Stimulated activated CD8-positive, alpha-beta memory T cell treated with anti-CD3 and anti-CD28 coated beads, Interleukin-7, amount 100 ng/mL, for 4 hours (primary cell): ENCODE results near the gene EEF1AKMT1.
"Not testable (repeated sequence)": the region's sequence is repeated elsewhere in the genome, so short reads cannot be mapped to it uniquely, and the experiment has no call there.

Experiments used
- DNase-seq, 2 donors: peaks; one replicate each; pipeline ENCODE4 v3.0.0-alpha.2; 2020; ENCODE audit warnings: low read depth in 2 of 2

The EEF1AKMT1 gene

DNA sequence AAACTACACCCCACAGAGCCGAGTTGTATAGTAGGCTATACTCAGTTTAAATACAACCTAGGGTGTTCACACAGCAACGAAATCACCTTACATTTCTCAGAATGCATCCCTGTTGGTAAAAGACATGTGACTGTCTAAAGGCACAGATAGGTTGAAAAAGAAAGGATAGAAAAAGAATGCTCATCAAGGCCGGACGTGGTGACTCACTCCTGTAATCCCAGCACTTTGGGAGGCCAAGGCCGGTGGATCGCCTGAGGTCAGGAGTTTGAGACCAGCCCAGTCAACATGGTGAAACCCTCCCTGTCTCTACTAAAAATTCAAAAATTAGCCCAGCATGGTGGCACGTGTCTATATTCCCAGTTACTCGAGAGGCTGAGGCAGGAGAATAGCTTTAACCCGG is 74.0 kb downstream of the EEF1AKMT1 start:
- no peak for DNase-seq

DNA sequence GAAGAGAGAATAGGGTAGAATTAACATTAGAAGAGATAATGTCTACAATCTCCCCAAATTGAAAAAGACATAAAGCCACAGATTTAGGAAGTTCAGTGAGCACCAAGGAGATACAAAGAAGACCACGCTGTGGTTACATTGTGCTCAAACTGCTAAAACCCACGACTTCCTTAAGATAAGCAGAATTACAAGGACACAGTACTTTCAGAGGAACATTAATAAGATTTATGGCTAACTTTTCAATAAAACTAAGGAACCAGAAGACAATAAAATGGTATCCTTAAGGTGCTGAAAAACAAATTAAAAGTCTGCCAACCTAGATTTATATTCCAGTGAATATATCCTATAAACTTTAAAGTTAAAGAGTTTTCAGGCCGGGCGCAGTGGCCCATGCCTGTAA is 77.7 kb downstream of the EEF1AKMT1 start:
- no peak for DNase-seq

DNA sequence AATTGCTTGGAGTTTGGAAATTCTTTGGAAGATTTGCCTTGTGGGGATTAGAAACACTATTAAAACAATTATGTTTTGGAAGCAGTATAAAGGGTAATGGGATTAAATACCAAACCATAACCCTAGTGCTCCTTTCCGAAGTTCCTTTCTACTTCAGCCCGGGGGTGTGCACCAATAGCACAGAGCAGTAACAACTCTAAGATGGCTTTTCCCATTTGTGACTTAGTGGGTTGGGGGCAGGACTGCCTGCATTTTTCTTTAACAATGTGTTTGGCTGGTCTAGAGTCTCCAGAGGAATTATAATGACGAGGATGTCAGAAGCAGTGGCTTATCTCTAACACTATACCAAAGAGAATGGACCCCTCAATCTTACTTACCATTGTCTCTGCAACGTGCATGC is 82.1 kb downstream of the EEF1AKMT1 start:
- no peak for DNase-seq

DNA sequence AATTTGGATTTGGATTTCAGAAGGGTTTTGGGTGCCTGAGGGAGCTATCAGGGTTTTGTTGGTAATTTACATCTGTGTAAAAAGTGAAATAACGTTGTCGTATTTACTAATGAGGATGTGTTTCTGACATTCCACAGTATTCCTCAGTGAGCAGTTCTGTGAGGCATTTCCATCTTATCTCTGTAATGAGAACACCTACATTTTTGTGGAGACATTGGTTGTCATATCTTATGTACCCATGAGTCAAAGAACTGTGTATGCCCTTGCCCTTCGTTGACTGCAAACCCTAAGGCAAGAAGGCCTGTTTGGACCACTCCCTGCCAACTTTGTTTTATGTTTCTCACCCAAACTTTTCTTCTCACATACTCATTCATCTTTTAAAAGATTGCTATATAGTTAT is 84.5 kb downstream of the EEF1AKMT1 start:
- no peak for DNase-seq

DNA sequence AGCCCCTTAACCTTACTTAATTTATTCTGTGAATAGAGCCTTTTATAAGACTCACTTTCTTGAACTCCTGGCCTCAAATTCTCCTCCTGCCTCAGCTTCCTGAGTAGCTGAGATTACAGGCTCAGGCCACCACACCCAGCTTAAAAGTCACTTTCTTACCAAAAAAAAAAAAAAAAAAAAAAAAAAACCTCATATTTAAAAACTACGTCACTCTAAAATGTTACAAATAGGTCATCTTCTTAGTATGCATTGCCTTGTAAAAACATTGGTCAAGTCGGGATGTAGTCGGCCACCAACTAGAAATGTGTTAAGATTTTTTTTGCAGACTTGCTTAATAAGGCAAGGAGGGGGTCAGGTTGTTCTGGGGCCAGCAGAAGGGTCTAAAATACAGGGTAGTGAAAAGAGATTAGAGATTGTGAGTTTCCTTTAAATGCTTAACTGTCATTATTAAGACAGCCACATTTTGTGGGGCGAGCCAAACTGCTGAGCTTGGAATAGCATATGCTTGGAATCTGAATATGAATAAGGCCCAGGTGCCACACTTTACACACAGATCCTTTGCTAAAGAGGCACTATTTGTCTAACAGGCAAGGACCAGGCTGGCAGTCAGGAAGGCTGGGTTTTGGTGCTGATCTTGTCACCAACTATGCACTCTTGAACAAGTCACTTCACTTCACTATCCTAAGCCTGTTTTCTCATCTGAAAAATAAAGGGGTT is 86.7 kb downstream of the EEF1AKMT1 start:
- DNase-seq = no peak

DNA sequence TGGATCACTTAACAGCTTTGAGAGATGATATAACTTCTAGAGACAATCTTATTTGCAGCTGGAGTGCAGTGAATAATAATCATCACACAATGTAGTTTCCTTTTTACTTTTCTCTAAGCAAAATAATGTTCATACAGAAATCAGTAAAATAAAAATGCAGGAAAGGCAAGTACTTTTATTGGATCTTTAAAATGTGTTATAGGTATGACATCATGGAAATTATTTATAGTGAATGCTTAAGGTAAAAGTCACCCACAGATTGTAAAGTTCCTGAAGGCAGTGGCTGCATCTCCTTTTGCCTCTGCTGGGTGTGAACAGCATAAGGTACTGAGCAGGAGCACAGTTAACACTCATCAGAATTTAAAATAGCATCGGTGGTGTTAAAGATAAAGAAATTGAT is 87.6 kb downstream of the EEF1AKMT1 start:
- DNase-seq = no peak

DNA sequence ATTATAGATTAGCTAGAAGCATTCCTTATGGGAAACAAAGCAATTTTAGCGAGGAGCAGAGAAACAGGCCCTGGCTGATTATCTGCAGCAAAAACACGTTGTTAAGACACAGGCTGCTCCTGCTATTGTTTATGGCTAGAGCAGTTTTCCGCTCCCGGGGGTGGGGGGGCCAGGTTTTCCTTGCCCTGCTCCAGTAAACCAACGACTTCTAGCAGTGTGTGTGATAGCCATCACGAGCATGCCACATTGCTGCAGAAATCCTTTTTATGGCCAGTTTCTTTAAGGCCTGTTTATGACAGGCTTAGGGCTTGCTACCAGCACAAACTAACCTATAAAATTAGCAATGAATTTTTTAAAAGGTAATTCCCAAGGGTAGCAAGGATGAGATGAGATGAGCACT is 88.7 kb downstream of the EEF1AKMT1 start:
- DNase-seq = no peak

DNA sequence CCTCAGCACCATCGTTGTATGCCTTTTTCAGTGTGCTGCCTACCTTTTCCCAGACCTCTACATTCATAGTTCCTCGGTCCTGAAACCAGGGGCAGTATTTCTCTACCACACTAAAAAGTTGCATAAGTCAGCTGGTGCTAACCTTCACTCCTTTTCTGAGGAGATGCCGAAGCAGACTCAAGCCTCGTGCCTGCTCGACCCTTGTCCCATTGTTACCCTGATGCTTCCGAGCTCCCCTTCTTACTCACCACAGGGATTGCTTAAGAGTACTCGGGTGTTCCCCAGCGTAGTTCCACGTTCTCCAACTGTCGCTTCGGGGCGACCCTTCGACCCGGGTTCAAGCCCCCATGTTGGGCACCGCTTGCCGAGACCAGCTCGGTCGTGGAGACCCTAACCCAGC is 89.2 kb downstream of the EEF1AKMT1 start:
- no peak for DNase-seq

DNA sequence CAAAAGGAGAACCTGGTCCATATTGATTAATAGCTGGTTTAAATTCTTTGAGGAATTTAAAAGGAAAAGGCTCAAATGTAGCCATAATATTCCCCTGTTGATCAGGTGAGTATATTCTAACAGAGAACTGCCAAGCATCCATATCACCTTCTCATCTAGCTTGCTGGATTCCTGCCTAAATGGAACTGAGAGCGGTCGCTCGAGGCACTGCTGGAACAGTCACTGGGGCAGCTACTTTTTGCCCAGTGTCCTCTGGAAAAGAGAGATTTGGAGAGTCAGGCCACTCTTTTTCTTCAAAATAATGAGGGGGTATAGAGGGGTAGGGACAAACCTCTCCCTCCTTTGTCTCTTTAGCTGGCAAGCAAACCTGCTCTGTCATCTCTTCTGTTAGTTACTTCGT is 89.7 kb downstream of the EEF1AKMT1 start:
- DNase-seq = no peak

DNA sequence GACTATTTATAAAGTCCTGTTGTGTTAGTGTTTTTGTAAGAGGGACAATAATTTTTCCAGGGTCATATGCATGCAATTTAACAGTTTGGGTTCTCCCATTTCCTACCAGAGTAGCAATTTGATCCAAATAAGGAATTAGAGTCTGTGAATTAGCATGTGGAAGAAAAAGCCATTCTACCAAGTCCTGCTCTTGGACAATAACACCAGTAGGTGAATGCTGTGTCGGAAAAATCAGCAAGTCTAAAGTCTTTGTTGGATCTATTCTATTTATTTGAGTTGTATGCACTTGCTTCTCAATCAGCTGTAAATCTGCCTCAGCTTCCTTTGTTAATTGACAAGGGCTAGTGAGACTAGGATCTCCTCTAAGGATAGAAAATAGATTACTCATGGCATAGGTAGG is 91.7 kb downstream of the EEF1AKMT1 start:
- DNase-seq = no peak

DNA sequence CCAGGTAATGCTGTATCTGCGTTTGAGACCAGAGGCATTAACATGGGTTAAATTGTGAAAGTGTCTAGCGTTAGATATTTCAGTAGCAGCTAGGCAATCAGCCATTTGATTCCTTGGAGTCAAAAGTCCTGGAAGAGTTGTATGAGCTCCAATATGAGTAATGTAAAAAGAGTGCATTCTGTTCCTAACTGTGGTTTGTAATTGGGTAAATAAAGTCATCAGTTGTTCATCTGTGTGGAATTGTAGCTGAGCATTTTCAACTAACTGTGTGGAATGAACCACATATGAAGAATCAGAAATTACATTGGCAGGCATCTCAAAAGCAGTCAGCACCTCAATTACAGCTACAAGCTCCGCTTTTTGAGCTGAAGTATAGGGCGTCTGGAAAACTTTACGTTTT is 92.3 kb downstream of the EEF1AKMT1 start:
- not testable (repeated sequence) for DNase-seq

DNA sequence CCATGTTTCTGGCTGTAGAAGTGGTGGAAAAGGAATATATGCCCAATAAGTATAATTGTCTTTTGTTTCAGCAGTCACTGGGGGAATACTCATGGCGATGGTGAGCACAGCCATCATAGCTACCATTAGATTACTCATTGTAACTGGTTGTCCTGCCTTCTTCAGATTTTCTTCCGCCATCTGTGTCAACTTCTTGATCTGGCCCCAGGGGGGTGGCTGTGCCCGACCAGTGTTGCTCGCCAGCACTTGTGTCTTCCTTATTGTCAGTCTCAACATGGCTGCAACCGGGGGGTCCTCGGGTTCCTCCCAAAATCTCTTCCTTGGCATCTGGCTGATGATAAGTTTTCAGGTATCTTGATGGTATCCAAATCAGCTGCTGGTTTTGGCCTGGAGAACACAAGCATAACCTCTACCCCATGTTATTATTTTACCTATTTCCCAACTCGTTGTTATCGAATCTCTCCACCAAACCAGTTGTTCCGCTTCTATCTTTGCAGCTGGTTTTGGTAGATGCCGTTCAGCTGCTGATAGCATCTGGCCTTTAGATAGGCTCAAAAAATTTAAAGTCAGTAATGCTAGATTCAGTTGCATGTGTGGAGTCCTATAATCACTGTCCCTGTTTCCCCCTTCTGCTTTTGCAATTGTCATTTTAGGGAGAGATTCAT is 93.2 kb downstream of the EEF1AKMT1 start:
- DNase-seq = no peak

DNA sequence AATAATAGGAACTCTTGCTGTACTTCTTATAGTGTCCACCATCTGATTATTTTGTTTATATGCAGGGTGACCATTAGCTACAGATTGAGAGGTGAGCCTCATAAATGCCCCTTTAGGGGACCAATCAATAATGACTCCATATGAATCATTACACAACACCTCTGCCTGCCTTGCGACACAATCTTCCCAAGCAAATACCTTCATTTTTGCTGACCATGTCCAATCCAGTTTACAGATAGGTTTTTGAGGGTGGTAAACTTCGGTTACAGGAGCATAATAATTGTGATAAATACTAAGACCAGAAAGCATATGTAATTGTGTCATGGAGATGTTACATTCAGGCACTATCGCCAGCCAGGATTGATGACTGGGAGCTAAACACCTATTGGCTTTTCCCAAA is 93.9 kb downstream of the EEF1AKMT1 start:
- DNase-seq = no peak
